ENCODE results near the gene PSMD8.

- TF ChIP-seq CTCF (IDR thresholded peaks at IDR 0.05; ENCODE audit: insufficient read depth, low read depth, low read length) (no peak), EZH2 (IDR thresholded peaks at IDR 0.05; ENCODE audit: insufficient read depth, low read length) (no peak)
Measured at GRCh38 chr19:38352611-38353010, 21.8 kb upstream of the PSMD8 start.

All from astrocyte (in vitro differentiated cells and primary cell).